Measurements from ENCODE around the gene TMEM200B. TPM values are rescaled to one million over a fixed set of nuclear protein-coding genes. Genes with fewer than 3 reads are reported as not detected.
A peak's percentile ranks its signal among the peaks of the same experiment; 100 is the strongest.

TMEM200B gene
- total and polyA plus RNA-seq, 2 donors (not counting 1 experiment from before 2014, with no cell fraction given), result not detected

- CTCF ChIA-PET, result interaction anchor here (0.6 to 3.2 kb wide), 6 partner anchors 7 to 241 kb away, joined by 3 to 12 read pairs (median 4); no protein-coding TSS in a partner anchor
- WGBS (ENCODE audit: insufficient coverage), result 6% methylated on average over 59 of the region's 59 CpGs
- H3K4me3 ChIP-seq (ENCODE audit: control extremely low read depth in 1 of 5, extremely low read depth in 1 of 5, insufficient read depth in 1 of 5, low read depth in 2 of 5, low read length in 4 of 5), result peak overlapping the region in 3 of 5 experiments; percentile 42 to 58 (median 47)
These were observed 2.2 kb downstream of the TMEM200B start for GRCh38 chr1:29121516-29121935.

More at GRCh38 chr1:29121516-29121935, 2.2 kb downstream of the TMEM200B start:
- Histone ChIP-seq H3K27me3 (replicated peaks in 1 of 4; ENCODE audit: control extremely low read depth in 1 of 4, control insufficient read depth in 3 of 4, insufficient read depth in 4 of 4, low read length in 3 of 4) (peaks cover 0 to 50% (median 17%) of the 10 kb centered on the region in 4 experiments), H3K36me3 (replicated peaks in 1 of 2; ENCODE audit: control extremely low read depth in 1 of 2, control insufficient read depth in 1 of 2, extremely low read depth in 1 of 2, insufficient read depth in 2 of 2, low read length in 1 of 2) (peaks cover 0 to 25% of the 10 kb centered on the region in 2 experiments), H3K9ac (ENCODE audit: low read length) (peak overlapping the region; percentile 58), H4K20me1 (ENCODE audit: control insufficient read depth, insufficient read depth, low read length, poor library complexity, severe bottlenecking) (peaks cover 29% of the 10 kb centered on the region), H3K4me1 (ENCODE audit: control insufficient read depth in 2 of 2, insufficient read depth in 2 of 2, low read length in 2 of 2) (peaks cover 31 to 32% of the 10 kb centered on the region in 2 donors), H3K4me2 (replicated peaks; ENCODE audit: low read depth, low read length, poor library complexity, severe bottlenecking) (peak overlapping the region; percentile 100), H2AFZ (ENCODE audit: insufficient read depth, low read depth, low read length, poor library complexity, severe bottlenecking) (no peak overlapping the region), H3K27ac (ENCODE audit: low read length in 2 of 2) (no peak overlapping the region), H3K79me2 (ENCODE audit: control insufficient read depth, insufficient read depth, low read length) (no peaks in the 10 kb centered on the region), H3K9me3 (ENCODE audit: control extremely low read depth in 1 of 3, control insufficient read depth in 2 of 3, insufficient read depth in 1 of 3, low read length in 2 of 3) (peaks cover 0 to 15% (median 0%) of the 10 kb centered on the region in 3 donors)
- H3K27me3 Mint-ChIP-seq, result peaks cover 11% of the 10 kb centered on the region
- no peaks in the 10 kb centered on the region for H3K9me3 Mint-ChIP-seq (ENCODE audit: insufficient read depth)
- POLR2A ChIA-PET, result no interaction called here
- peak overlapping the region; percentile 64 for H3K4me3 Mint-ChIP-seq
- TF ChIP-seq EZH2 (IDR thresholded peaks at IDR 0.05; ENCODE audit: borderline replicate concordance, insufficient read depth, low read depth, low read length, poor library complexity, severe bottlenecking) (no peak), CTCF (IDR thresholded peaks at IDR 0.05) (peak; percentile 42)
- DNase-seq, result no peak
- H3K27ac Mint-ChIP-seq, result no peak overlapping the region
- H3K4me1 Mint-ChIP-seq, result peaks cover 18% of the 10 kb centered on the region
- intact Hi-C loops (cut with micrococcal nuclease), result loop anchor here (1.0 to 5.0 kb wide), 2 partner anchors 61 to 82 kb away; partner anchors contain the start of gene SRSF4
- no peak for ATAC-seq (ENCODE audit: low read depth)

Measured in B cell (primary cell).